OCI-M2 (cell line): Measurements from ENCODE around the gene ZNF792.
"Not testable (repeated sequence)": the region's sequence is repeated elsewhere in the genome, so short reads cannot be mapped to it uniquely, and the experiment has no call there.

ENCODE experiments used
- DNase-seq: peaks from one replicate; lab custom pipeline; 2025; ENCODE audit not compliant: unreplicated experiment; lab: John Stamatoyannopoulos, UW

ZNF792 gene

GRCh38 chr19:34963573-34964406, at the start of gene ZNF792:
TSS of gene ZNF792 (minus strand) at chr19:34964229. CDS start at chr19:34963662, 567 bp downstream.
- DNase-seq, result no peak

GRCh38 chr19:35013041-35013819, 49.2 kb upstream of the ZNF792 start:
- no peak for DNase-seq

GRCh38 chr19:35011737-35012682, 48.0 kb upstream of the ZNF792 start:
- no peak for DNase-seq

- DNase-seq, result no peak
Measured at GRCh38 chr19:35011091-35011689, 47.2 kb upstream of the ZNF792 start.

GRCh38 chr19:35009424-35010415, 45.7 kb upstream of the ZNF792 start:
- no peak for DNase-seq

GRCh38 chr19:35008891-35009341, 44.9 kb upstream of the ZNF792 start:
- DNase-seq, result no peak

GRCh38 chr19:35007427-35007826, 43.4 kb upstream of the ZNF792 start:
- DNase-seq, result not testable (repeated sequence)

GRCh38 chr19:35006999-35007365, 43.0 kb upstream of the ZNF792 start:
- DNase-seq, result no peak

GRCh38 chr19:35006342-35006998, 42.4 kb upstream of the ZNF792 start:
- no peak for DNase-seq

GRCh38 chr19:35006007-35006341, 41.9 kb upstream of the ZNF792 start:
- not testable (repeated sequence) for DNase-seq

GRCh38 chr19:35005256-35005977, 41.4 kb upstream of the ZNF792 start:
- no peak for DNase-seq

GRCh38 chr19:35004517-35005255, 40.7 kb upstream of the ZNF792 start:
- DNase-seq, result no peak

- no peak for DNase-seq
Measured at GRCh38 chr19:35002037-35002535, 38.1 kb upstream of the ZNF792 start.

- peak; percentile 78 for DNase-seq
Measured at GRCh38 chr19:35000647-35001501, 36.8 kb upstream of the ZNF792 start.

GRCh38 chr19:35000338-35000646, 36.3 kb upstream of the ZNF792 start:
- no peak for DNase-seq

GRCh38 chr19:34999498-35000337, 35.7 kb upstream of the ZNF792 start, which contains the start of gene GRAMD1A:
TSS of gene GRAMD1A (plus strand) at chr19:35000323. CDS start at chr19:35000479, 156 bp downstream.
- DNase-seq, result peak; percentile 98
